HG03175 (cell line): ENCODE measurements around the gene PXN.
A peak's percentile ranks its signal among the peaks of the same experiment; 100 is the strongest.
"Not testable (repeated sequence)": the region's sequence is repeated elsewhere in the genome, so short reads cannot be mapped to it uniquely, and the experiment has no call there.

ENCODE experiments used
- ATAC-seq: cut with Tn5 transposase; IDR thresholded peaks from one replicate; pipeline ENCODE4 v1.9.1; 2021; ENCODE audit warnings: mild to moderate bottlenecking, moderate library complexity; ENCODE audit not compliant: unreplicated experiment

The PXN gene

DNA sequence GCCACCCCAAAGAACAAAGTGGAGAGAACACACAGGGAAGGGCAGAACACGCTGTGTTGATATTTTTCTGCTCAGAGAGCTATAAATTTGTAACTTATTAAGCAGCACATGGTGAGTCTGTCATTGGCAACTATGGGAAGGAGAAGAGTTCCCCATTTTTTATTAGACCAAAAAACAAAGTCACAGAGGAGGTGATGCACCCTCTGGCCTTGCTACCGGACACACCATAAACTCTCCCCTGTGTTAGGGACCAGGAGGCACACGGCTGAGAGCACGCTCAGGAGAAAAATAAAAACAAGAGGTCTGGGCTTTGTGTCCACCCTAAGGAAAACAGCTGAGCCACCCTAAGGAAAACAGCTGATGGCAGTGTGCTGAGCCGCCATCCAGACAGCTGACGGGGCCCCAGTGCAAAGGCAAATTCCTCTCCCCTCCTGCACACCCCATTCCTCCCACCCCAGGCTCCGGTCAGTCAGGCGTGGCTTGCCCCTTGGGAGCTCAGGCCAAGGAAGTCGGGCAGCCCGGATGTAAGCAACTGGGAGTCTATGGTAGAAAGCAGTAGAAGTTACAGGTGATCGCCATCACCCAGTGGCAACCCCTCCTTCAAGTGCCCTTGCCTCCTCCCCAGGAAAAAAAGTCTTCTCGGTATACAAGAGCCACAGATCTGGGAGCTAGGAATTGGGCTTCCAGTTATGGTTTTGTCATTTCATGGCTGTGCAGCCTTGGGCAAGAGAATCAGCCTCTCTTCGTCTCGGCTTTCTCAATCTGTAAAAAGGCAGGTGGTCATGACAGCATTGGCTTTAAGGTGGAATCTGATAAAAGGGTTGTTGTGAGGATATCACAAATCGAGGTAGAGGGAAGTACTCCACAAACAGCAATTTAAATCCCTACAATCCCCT lies 2.4 kb downstream of the PXN start:
- no peak for ATAC-seq

DNA sequence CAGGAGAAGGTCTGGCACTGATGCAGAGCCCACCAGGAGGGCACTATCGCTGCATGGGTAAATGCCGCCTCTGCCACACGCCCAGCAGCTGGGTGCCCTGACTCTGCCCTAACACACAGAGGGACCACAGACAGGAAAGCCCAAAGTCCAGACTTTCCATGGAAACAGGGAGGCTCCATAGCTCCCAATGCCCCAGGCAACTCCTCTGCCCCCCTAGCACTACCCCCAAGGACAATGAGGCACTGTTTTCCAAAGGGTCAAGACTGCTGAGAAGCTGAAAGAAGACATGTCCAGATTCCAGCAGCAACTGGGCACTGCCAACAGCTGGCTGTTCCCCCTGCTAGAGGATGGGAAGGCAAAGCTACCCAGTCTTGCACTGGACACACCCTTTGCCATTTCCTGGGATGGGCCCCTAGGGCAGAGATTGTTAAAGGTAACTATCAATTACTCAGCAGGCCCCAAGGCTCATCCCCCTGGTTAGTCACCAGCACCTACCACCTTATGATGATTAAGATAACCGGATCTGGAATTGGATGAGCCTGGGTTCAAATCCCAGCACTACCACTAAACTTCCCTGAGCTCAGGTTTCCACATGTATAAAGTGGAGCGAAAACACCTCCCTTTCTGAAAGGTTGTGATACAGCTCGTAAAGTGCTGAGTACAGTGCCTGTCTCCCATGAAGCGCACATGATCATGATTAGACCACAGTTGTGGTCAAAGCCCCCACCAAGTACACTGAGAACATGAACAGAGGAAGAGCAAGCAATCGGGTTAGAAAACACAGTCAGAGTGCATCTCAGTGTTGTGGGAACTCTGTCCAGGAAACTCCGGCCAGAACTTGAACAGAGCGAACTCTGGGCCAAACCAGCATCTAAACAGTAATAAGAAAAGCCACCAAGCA lies 3.3 kb downstream of the PXN start:
- no peak for ATAC-seq

DNA sequence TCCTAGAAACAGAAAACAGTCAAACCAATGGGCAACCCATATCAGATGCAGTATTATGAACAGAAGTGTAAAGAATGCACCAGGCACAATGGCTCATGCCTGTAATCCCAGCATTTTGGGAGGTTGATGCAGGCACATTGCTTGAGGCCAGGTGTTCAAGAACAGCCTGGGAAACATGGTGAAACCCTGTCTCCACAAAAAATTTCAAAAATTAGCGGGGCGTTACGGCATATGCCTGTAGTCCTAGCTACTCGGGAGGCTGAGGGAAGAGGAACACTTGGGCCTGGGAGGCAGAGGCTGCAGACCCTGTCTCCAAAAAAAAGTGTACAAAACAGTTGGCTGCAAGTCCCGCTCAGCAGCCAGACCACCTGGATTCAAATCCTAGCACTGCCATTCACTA lies 4.9 kb downstream of the PXN start:
- no peak for ATAC-seq

DNA sequence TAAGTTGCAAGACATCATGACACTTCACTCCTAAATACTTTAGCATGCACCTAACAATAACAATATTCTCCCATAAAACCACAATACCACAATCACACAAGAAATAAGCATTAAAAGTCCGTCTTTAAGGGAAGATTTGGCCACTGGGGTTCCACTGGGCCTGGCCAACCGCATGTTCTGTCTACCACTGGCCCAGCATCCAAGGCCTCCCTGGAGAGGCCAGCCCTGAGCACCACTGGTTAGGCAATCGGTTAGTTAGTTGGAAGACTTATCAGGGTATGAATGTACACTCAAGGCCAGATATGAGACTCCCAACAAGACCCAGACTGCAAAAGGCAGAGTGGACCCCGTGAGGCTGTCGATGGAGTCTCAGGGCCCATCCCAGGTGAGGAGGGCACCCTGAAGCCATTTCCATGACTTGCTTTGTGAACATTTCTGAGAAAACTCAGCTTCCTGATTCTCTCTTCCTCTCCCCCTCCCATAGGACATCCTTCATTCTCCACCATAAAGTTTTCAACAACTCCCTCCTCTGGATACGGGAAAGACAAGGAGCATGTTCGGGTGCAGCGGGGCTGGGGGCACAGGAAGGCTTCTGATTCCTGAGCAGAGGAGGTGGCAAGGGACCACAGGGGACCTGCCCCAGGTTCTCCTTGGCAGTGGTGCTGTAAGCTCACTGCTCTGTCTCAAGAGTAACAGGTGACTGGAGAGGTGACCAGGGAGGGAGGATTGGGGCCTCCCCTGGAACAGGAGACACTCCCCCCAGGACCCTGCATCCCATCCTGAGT lies 5.9 kb downstream of the PXN start:
- no peak for ATAC-seq

DNA sequence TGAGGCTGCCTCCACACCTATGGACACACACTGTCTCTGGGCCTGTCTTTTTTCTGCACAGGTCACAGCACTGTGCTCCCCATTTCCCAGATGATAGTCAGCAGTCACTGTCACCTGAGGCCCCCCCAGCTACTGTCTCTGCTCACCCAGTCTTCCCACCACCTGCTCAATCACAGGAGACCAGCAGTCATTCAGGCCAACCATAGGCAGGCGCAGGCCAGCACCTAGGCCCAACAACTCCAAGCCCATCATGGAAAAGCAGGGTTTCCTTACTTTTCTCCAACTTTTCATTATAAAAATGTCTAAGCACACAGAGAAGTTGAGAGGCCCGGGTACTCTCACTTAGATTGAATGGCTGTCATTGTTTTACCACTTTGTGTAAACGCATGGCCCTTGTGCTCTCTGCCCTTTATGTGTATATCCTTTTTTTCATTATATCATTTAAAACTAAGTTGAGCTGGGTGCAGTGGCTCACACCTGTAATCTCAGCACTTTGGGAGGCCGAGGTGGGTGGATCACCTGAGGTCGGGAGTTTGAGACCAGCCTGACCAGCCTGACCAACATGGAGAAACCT lies 7.1 kb downstream of the PXN start:
- ATAC-seq: no peak

DNA sequence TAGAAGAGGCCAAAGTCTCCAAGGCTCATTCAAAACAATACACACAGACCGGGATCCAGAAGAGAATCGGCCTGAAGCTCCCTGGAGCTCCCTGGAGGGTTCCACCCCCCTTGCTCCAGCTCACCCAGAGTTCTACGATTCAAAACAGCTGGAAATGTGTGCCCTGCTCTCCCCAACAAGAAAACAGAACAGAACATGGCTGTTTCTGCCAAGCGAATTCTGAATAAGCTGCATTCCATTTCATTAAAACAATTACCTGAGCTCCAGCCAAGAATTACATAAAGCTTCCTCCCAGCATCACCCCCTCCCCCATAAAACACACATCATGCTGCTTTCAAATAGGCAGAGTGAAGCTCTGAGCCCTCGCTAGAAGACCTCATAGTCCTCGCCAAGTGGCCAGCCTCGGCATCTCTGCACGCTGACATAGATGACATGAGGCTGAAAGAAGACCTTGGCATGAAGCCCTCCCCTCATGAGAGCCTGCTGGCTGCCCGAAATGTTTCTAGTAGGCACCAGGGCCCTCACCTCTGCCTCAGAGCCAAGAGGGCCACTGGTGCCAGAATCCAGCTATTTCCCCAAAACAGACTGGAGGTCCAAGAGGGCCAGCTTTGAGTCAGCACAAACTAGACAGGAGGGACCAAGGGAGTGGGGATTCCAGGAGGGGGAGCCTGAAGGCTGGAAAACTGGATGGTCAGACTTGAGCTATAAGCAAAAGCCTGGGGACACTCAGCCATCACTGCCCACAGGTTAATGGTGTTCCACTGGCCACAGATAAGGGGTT lies 8.3 kb downstream of the PXN start:
- ATAC-seq: no peak

DNA sequence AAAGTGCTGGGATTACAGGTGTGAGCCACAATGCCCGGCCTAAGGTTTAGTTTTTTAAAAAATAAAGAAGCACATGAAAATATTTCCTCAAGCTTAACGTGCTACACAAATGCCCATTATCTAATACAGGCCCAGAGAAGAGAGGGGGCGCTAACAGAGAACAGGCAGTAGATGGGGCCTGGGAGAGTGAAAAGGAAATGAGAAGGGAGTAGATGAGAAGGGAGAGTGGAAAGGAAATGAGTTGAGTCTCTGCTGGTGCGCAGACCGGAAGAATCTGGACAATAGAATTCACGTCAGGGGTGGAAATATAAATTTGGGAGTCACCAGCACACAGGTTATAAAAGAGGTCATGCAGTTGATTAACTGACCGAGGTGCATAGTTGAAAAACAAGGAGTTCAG lies 10.7 kb downstream of the PXN start:
- no peak for ATAC-seq

DNA sequence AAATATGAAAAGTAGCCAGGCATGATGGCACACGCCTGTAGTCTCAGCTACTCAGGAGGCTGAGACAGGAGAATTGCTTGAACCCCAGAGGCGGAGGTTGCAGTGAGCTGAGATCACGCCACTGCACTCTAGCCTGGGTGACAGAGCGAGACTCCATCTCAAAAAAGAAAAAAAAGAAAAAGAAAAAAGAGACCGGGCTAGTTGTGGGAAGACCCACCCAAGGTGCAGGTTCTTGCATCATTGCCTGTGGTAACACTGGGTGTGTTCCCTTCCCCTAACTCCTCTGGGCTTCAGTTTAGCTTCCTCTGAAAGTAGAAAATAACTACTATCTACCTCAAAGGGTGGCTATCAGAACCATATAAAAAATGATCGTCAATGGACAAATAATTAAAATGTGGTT lies 12.2 kb downstream of the PXN start:
- ATAC-seq: not testable (repeated sequence)

DNA sequence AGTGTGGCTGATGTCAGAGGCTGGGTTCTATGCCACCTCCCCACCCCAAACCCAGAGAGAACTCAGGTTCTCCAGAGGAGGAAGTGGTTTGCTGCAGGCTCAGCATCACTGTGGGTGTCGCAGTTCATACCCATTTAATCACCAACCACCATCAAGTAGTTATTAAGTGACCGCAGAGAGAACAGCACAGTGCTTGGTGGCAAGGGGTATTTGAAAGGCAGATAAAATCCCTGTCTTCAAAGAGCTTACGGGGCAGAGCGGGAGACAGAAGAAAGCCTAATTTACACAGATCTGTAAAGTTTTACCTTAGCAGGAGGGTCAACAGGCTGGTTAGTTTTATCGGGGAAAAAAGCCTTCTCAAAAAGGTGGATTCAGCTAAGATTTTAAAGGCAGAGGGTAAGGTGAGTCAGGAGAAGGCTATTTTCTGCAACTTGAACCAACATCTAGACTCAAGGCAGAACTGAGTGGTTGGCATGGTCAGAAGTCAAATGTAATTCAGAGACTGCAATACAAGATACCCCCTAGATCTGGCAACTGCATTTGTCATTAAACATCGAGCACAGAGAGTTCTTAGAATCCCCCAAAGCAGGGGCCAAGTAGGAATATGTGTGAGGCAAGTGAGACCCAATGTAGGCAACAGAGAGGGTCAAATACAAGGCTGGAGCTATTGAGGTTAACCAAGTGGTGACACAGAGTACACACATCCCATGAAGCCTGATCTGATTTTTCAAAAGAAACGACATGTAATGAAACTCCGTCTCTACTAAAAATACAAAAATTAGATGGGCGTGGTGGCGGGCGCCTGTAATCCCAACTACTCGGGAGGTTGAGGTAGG lies 13.2 kb downstream of the PXN start:
- ATAC-seq: peak; percentile 64

DNA sequence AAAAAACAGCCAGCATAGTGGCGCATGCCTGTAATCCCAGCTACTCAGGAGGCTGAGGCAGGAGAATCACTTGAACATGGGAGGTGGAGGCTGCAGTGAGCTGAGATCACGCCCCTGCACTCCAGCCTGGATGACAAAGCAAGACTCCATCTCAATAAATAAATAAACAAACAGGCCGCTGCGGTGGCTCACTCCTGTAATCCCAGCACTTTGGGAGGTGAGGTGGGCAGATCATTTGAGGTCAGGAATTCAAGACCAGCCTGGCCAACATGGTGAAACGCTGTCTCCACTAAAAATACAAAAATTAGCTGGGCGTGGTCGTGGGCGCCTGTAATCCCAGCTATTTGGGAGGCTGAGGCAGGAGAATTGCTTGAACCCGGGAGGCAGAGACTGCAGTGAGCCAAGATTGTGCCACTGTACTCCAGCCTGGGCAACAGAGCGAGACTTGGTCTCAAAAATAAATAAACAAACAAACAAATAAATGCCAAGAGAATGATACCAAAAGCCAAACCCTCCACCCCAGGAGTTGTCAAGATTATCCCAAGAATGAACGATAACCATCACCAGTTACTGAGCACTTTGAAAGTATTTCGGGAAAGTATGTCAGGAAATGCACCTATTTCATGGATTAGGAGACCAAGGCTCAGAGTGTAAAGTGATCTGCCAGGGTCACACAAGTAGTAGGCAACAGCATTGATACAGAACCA lies 14.0 kb downstream of the PXN start:
- not testable (repeated sequence) for ATAC-seq

DNA sequence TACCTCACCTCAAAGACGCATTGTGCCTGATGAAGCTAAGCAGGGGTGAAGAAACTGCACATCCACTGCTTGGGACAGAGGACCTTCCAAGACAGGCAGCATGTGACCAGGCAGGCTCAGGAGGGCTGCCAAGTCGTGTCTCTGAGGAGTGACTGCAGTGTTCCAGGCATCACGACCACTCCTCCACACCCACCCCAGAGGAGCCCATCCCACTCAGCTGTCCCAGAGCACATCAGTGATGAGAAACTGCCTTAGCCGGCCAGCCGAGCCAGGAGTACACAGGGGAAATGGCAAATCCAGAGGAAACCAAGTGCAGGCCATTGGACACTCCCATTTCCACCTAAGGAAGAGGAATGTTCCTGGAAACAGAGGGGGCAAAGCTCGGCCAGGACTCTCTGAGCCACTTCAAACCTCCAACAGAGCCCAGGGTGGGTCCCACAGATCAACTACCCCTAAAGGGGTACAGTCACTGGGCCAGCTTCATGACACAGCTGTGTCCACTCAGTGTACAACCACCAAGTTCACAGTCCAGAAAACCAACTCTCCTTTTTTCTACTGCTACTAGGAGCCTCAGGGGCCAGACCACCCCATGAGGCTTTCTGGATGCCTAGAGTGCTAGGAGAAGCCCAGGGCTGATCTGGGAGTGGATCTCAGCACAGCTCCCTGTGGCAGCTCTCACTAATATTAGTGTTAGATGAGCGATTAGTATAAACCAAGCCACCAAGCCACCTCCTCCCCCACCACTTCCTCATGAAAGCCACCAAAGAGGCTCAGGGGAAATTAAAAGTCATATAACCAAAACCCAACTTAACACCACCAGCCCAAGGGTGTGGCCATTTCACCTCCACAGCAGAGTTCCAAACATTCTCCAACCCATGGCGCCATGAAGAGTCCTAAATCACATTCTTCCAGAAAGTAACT lies 15.4 kb downstream of the PXN start:
- ATAC-seq: peak; percentile 45

DNA sequence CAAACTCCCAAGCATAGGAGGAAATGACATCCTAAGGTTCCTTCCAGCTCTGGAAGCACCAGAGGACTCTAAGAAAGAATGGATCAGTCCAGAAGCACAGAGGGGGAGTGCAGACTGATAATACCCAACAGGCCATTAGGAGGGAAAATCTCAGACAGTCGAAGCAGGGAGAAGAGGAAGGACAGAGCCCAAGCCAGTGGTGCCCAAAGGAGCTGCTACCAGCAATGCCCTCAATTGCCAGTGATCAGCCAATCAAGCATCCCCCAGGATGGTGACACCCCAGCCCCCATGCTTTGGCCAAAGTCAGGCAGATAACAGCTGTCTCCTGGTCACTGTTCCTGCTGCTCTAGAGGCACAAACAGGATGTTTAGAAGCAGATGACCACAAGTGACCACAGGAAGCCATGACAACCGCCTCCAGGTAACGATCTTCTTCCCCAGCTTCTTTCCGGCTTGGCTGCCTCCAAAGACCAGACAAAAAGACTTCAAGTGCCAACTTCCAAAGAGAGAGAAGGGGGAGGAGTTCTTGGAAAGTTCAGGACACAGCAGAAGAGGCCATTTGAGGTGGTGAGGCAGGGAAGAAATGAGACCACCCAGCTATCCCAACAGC lies 16.2 kb downstream of the PXN start:
- no peak for ATAC-seq

DNA sequence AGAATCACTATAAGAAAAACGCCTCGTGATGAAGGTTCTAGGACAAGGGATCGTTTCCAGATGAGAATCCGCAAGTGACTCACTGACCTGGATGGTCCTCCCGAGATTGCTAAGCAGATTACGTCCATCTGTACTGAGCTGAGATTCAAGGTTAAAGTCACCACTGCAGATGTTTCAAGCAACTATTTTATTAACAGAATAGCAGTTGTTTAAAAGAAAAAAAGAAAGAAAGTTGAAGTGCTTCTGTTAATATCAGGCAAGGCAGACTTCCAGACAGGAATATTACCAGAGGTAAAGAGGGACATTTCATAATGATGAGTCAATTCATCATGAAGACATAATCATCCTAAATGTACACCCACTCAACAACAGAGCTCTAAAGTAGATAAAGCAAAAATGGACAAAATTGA lies 17.9 kb downstream of the PXN start:
- ATAC-seq: no peak

DNA sequence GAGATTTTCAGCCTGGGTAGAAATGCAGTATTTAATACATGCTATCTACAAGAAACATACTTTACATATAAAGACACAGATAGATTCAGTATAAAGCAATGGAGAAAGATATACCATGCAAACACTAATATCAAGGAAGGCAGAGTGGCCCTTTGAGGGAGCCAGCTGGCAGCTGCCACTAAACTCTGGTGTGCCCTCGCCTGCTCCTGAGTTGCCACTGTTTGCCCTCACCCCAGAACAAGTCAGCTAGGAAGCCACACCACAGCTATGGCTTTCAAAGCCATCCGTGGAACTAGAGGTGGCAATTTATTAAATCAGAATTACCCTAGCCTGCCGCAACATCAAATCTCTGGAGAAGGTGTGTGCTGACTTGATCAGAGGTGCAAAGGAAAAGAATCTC lies 18.3 kb downstream of the PXN start:
- no peak for ATAC-seq

DNA sequence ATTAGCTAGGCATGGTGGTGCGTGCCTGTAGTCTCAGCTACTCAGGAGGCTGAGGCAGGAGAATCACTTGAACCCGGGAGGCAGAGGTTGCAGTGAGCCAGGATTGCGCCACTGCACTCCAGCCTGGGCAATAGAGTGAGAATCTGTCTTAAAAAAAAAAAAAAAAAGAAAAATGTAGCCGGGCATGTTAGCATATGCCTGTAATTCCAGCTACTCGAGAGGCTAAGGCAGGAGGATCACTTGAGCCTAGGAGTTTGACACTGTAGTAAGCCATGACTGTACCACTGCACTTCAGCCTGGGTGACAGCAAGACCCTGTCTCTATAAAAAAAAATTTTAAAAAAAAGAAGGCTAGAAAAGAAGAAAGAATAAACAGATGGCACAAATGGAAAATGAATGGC lies 18.8 kb downstream of the PXN start:
- not testable (repeated sequence) for ATAC-seq

DNA sequence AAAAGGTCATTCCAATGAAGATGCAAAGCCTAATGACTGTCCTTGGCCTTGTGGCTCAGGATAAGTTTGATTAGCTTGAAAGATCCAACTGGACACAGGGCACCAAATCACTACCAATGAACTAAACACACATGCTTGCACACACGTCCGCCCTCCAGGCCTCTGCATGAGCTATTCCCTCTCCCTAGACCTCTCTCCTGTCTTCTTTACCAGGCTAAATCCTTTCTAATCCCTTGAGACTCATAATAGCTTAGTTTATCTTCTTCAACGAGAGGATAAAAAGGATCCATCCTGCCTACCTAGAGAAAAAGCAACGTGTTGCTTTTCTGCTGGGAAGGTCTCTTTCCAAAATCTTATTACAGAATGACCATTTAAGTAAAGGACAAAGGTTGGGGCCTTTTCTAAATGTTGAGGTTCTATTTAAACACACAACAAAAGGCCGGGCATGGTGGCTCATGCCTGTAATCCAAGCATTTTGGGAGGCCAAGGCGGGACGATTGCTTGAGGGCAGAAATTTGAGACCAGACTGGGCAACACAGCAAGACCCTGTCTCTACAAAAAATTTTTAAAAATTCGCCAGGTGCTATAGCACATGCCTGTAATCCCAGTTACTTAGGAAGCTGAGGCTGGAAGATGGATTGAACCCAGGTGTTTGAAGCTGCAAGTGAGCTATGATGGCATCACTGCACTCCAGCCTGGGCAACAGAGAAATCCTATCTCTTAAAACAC lies 22.4 kb downstream of the PXN start:
- ATAC-seq: no peak
